GM12874 (cell line): ENCODE measurements around the gene WBP1L.

Experiments used
- TF ChIP-seq, protein P1 (sequence below): IDR thresholded peaks from 2 replicates; pipeline ENCODE4 v1.5.1; 2011; ENCODE audit warnings: low read depth, mild to moderate bottlenecking, control low read depth, low read length, moderate library complexity; ENCODE audit not compliant: insufficient read depth

The WBP1L gene

DNA sequence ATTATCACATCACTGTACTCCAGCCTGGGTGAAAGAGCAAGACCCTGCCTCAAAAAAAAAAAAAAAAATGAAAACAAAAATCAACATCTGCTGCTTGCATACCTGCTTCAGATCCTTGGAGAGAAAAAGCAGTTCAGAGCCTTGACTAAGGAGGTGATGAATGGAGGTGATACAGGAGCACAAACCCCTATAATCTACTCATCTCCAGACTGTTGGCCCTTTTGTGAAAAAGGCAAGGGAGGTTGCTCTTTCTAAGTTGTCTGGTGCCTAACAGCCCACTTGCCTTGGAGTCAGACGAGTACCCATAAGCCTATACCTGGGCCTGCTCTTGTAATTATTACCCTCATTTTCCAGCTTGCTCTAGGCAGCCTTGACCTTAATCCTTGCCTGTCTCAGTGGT, 27.9 kb upstream of the WBP1L start:
- TF ChIP-seq, protein P1, sequence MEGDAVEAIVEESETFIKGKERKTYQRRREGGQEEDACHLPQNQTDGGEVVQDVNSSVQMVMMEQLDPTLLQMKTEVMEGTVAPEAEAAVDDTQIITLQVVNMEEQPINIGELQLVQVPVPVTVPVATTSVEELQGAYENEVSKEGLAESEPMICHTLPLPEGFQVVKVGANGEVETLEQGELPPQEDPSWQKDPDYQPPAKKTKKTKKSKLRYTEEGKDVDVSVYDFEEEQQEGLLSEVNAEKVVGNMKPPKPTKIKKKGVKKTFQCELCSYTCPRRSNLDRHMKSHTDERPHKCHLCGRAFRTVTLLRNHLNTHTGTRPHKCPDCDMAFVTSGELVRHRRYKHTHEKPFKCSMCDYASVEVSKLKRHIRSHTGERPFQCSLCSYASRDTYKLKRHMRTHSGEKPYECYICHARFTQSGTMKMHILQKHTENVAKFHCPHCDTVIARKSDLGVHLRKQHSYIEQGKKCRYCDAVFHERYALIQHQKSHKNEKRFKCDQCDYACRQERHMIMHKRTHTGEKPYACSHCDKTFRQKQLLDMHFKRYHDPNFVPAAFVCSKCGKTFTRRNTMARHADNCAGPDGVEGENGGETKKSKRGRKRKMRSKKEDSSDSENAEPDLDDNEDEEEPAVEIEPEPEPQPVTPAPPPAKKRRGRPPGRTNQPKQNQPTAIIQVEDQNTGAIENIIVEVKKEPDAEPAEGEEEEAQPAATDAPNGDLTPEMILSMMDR = no peak

DNA sequence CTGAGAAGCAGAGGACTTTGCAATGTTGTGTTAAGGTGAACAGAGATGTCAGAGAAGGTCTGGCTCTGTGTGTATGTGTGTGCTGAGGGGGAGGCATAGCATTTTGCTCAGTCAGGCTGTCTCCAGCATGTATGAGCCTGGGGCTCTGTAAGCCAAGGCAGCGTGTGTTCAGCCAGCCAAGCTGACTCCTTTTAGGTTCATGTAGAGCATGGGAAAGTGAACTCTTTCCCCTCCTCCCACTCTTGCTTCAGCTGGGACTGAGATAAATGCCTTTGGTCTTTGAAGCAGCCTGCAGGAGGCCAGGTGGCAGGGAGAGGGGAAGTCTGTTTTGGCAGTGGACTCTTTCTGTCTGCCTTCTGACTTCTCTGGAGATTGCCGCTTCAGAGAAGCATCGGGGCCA, 25.5 kb upstream of the WBP1L start:
- TF ChIP-seq, protein P1 = no peak

DNA sequence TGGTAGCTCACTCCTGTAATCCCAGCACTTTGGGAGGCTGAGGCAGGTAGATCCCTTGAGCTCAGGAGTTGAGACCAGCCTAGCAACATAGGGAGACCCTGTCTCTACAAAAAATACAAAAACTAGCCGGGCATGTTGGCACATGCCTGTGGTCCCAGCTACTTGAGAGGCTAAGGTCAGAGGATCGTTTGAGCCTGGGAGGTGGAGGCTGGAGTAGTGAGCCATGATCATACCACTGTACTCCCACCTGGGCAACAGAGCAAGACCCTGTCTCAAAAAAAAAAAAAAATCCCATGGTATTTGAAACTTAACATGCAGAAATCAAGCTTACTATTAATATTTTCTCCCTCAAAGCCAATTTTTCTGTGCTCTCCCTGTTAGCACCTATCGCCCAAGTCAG, 23.4 kb upstream of the WBP1L start:
- TF ChIP-seq, protein P1 = no peak

DNA sequence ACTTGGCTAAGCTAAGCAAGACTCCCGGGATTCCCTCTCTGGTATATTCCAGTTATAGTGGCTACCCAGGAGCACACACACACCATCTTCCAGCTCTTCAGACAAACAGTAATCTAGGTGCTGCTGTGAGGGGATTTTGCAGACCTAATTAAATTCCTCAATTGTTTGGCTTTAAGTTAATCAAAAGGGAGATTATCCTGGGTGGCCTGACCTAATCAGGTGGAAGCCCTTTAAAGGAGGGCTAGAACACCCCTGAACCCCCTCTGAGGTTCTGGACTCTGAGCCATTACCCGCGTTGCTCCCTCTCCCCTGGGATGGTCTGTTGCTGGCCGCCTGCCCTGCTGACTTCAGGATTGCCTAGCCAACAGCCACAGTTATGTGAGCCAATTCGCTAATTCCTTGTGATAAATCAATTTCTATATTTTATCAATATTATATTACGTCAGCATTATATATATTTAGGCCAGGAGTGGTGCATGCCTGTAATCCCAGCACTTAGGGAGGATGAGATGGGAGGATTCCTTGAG, 22.9 kb upstream of the WBP1L start:
- TF ChIP-seq, protein P1 = no peak

DNA sequence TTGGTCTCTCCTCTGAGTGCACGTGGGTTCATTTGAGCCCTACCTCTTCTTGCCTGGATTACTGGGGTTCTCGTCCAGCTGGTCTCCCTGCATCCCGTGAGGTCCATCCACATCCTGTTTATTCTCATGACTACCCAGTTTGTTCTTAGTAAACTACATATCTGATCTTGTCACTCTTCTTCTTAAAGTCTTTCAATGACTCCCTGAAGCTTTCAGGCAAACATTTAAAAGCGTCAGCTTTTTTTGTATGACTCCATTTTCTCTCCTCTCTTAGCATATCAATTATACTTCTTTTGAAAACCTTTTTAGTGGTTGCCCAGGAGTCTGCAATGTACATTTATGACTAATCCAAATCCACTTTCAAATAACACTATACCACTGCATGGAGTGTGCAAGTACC, 21.8 kb upstream of the WBP1L start:
- TF ChIP-seq, protein P1 = no peak

DNA sequence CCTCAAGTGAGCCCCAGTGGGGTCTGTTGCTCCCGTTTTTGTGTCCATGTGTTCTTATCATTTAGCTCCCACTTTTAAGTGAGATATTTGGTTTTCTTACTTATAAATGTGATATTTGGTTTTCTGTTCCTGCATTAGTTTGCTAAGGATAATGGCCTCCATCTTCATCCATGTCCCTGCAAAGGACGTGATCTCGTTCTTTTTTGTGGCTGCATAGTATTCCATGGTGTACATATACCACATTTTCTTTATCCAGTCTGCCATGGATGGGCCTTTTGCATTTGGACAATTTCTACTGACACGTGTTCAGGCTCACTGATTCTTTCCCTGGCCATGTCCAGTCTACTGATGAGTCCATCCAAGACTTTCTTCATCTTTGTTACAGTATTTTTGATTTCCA, 19.8 kb upstream of the WBP1L start:
- TF ChIP-seq, protein P1 = no peak

DNA sequence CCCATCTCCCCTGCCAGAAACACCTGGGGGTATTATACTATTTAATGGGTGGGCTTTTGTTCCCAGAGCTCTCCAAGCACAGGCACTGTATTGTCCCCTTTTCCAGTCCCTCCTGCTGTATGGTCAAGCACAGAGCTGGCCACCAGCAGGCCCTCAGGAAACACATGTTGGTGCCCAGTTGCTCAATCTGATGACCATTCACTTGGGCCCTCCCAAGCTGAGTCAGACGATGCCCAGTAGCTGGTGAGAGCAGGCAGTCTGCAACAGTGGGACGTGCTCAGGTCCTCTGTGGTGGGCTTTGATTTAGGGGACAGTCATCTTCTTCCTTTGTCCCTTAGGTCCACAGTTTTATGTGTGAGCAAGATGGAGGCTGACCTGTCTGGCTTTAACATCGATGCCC, 17.5 kb upstream of the WBP1L start:
- TF ChIP-seq, protein P1 = no peak
